ENCODE results near the gene PLCB1.

PLCB1 gene

DNA sequence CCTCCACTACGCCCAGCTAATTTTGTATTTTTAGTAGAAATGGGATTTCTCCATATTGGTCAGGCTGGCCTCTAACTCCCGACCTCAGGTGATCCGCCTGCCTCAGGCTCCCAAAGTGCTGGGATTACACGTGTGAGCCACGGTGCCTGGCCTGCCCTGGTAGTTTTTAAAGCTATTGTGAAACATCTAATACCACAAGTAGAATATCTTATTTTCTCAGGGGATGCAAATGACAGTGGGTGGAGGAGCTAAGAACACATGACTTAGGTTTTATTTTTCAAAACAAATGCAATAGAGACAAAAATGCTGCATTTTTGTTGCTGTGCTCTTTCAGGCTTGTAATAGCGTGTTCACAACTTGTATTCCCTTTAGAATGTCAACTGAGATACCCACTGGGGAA lies 671.9 kb downstream of the PLCB1 start:
- H3K4me3 ChIP-seq (ENCODE audit: low read depth, low read length): no peak overlapping the region
- TF ChIP-seq, protein P1, sequence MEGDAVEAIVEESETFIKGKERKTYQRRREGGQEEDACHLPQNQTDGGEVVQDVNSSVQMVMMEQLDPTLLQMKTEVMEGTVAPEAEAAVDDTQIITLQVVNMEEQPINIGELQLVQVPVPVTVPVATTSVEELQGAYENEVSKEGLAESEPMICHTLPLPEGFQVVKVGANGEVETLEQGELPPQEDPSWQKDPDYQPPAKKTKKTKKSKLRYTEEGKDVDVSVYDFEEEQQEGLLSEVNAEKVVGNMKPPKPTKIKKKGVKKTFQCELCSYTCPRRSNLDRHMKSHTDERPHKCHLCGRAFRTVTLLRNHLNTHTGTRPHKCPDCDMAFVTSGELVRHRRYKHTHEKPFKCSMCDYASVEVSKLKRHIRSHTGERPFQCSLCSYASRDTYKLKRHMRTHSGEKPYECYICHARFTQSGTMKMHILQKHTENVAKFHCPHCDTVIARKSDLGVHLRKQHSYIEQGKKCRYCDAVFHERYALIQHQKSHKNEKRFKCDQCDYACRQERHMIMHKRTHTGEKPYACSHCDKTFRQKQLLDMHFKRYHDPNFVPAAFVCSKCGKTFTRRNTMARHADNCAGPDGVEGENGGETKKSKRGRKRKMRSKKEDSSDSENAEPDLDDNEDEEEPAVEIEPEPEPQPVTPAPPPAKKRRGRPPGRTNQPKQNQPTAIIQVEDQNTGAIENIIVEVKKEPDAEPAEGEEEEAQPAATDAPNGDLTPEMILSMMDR (IDR thresholded peaks at IDR 0.05; ENCODE audit: low read depth, low read length): no peak

DNA sequence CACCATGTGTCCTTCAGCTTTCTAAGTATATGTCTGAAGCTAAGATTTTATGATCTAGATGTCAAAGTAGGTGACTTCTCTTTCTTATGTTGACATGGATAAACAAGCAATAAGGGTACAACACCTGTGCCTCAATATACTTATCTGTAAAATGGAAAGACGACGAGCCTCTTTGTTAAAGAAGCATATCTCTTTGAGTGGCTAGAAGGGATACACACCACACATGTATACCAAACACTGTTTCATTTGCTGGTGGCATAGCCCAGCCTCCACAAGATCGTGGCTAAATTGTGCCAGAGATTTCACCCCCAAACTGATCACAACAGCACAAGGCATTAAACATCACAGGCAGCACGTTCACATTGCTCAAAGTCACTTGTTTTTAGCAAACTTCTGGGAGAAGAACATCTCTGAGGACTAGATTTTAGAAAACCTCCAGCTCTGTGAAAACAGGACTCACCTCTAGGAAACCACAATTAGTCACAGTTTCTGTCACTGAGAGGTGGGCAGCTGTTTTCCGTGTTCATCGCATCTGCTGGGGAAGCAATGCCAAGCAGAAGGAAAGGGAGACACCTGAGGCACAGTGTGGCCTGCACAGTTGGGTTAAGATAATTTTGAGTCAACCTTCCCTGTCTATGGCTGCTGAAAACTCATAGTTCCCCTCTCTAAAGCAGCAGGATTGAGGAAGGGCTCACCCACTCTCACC lies 673.8 kb downstream of the PLCB1 start:
- TF ChIP-seq, protein P1 (IDR thresholded peaks at IDR 0.05; ENCODE audit: low read depth, low read length): no peak
- no peak overlapping the region for H3K4me3 ChIP-seq (ENCODE audit: low read depth, low read length)

DNA sequence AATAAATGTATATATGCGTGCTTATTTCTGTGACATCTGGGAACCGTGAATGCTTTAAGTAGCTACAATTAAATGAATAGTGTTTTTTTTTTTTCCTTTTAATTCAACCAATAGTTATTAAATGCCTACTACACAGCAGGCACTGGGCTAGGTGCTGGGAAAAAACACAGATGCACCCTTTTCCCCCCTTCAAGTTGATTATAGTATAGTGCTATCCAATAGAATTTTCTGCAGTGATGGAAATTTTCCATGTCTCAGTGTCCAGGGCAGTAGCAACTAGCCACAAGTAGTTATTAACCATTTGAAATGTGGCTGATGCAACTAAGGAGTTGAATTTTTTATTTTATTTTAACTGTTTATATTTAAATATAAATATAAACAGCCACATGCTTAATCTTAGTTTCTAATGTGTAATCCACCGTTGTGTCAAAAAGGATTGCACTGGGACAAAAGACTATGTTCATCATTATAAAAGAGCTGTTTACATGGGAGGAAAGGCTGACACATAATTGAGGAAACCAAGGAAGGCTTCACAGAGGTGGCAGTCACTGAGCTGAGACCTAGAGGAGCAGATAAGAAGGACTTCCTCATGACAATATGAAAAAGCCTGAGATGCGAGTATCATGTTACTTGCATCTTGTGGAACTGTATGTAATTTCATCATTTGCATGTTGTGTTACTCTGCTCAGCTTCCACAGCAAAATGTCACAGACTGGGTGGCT lies 675.6 kb downstream of the PLCB1 start:
- H3K4me3 ChIP-seq (ENCODE audit: low read depth, low read length): no peak overlapping the region
- TF ChIP-seq, protein P1 (IDR thresholded peaks at IDR 0.05; ENCODE audit: low read depth, low read length): no peak

DNA sequence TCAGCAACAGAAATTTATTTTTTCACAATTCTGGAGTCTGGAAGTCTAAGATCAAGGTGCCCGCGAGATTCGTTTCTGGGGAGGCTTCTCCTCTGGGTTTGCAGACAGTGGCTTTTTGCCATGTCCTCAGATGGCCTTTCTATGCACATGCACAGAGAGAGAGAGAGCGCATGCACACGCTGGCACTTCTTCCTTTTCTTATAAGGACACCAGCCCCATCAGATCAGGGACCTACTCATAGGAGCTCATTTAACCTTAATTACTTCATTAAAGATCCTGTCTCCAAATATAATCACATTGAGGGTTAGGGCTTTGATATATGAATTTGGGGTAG lies 676.1 kb downstream of the PLCB1 start:
- no peak overlapping the region for H3K4me3 ChIP-seq (ENCODE audit: low read depth, low read length)
- TF ChIP-seq, protein P1 (IDR thresholded peaks at IDR 0.05; ENCODE audit: low read depth, low read length): no peak

DNA sequence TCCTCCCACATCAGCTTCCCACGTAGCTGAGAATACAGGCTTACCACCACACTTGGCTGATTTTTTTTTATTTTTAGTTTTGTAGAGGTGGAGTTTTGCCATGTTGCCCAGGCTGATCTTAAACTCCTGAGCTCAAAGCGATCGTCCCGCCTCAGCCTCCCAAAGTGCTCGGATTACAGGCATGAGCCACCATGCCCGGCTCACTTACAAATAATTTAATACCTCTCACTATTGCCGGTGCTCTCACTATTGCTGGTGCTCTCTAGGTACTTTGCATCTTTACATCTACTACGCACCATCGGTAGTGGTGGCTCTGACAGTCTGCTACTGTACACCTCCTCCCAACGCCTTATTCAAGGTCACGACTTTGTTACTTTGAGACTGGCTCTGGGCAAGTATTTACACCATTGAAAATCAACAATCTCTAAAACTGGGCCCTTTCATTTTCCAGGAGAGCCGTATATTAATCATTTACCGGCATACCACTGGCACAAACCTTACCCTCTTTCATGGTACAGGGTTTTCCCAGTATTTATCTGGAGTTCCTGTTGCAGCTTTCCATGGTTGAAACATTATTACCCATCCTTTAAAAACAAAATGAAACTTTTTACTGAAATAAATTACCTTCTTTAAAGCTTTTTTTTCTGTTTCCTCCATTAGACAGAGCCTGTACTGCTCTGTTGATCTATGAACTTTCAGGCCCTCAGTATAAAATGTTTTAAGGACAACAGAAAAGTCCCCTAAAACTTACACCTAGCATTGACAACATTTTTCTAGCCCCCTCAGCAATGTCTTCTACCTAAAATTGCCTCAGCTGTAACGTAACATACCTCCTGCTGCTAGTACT lies 677.3 kb downstream of the PLCB1 start:
- H3K4me3 ChIP-seq (ENCODE audit: low read depth, low read length): no peak overlapping the region
- TF ChIP-seq, protein P1 (IDR thresholded peaks at IDR 0.05; ENCODE audit: low read depth, low read length): no peak

DNA sequence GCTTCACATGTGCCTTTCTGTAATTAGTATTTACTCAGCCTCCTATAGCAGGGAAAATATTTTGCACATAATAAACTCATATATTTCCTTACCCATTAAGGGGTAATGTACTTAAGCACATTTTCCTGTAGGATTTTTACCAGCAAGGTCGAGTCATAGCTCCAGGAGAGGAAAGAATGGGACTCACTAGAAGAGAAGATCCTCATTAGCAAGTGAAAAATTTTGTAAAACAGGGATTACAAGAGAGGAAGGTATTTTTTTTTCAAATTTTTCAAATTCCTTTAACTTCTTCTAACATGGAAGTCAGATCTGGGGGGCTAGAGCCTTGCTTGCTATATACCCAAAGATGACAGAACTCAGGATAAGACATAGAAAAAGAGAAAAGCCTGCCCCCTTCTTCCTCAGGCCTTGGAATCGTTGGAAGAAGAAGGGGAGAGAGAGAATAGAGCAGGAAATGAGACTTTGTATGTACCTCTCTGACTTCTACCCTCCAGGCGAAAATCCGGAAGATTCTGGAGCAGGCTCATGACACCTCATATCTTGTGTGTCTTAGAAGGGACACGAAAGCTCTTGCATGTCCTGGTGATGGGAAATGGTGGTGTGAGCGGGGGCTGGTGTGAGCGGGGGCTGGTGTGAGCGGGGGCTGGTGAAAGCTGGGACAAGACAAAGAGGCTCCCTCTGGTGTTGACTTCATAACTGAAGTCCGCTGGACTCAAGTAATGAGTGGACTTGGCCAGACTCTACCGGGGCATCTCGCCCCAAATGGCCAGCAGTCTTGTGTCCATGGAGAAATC lies 679.9 kb downstream of the PLCB1 start:
- TF ChIP-seq, protein P1 (IDR thresholded peaks at IDR 0.05; ENCODE audit: low read depth, low read length): no peak
- H3K4me3 ChIP-seq (ENCODE audit: low read depth, low read length): no peak overlapping the region
